Ishikawa (cell line): Measurements from ENCODE around the gene NMU.

Experiments
- CEBPB ChIP-seq: IDR thresholded peaks from 2 replicates; pipeline ENCODE4 v1.6.1; 2012
- CREB1 ChIP-seq: IDR thresholded peaks from 2 replicates; pipeline ENCODE4 v1.6.1; 2012; ENCODE audit warnings: low read depth
- EGR1 ChIP-seq: IDR thresholded peaks from 2 replicates; pipeline ENCODE4 v1.6.1; 2012
- EP300 ChIP-seq: IDR thresholded peaks from 2 replicates; pipeline ENCODE4 v1.6.1; 2012; ENCODE audit warnings: borderline replicate concordance
- NFIC ChIP-seq: IDR thresholded peaks from 2 replicates; pipeline ENCODE4 v1.6.1; 2012
- RAD21 ChIP-seq: IDR thresholded peaks from 2 replicates; pipeline ENCODE4 v1.6.1; 2012; ENCODE audit warnings: low read depth
- TAF1 ChIP-seq: IDR thresholded peaks from 2 replicates; pipeline ENCODE4 v1.6.1; 2012; ENCODE audit warnings: low read depth, mild to moderate bottlenecking
- TF ChIP-seq, protein P1 (sequence below): IDR thresholded peaks from 2 replicates; pipeline ENCODE4 v1.6.1; 2012; ENCODE audit warnings: low read depth, mild to moderate bottlenecking

DNA sequence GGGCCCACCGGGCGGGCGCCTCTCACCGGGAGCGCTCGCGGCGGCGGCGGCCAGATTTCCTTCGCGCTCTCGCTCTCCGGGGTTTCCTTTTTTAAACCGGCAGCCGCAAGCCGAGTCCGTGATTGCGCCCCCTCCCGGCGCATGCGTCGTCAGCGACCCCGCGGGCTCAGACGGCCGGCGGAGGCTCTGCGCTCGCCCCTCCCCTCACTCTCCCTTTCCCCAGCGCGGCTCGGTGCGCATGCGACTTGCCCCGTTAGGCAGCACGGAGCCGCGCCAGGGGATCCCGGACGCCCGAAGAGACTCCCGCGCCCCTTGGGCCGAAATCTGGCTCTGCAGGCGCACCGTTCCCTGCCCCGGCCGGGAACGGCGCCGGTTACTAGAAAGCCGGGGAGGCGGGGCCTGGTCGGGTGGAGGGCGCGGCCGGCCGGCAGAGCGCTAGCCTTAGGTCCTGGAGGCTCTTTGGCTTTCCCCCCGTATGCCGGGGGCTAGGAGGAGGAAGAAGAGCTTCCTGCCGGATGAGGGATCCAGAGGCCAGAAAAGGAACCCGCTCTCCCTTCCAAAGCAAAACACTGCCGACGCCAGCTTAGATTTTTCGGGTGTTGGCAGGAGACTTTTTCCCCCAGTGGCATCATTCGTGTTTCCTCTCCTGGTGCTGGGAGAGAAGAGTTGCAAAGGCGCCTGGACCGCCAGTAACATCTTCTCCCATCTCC lies 89.2 kb downstream of the NMU start, which contains the start of gene CLOCK:
- TF ChIP-seq CEBPB (no peak), EP300 (no peak), TAF1 (no peak; the same call in 1 of the 2 replicates), NFIC (no peak; the same call in 1 of the 2 replicates), CREB1 (no peak), RAD21 (peak; percentile 6; the same call in 1 of the 2 replicates), EGR1 (no peak)
- TF ChIP-seq, protein P1, sequence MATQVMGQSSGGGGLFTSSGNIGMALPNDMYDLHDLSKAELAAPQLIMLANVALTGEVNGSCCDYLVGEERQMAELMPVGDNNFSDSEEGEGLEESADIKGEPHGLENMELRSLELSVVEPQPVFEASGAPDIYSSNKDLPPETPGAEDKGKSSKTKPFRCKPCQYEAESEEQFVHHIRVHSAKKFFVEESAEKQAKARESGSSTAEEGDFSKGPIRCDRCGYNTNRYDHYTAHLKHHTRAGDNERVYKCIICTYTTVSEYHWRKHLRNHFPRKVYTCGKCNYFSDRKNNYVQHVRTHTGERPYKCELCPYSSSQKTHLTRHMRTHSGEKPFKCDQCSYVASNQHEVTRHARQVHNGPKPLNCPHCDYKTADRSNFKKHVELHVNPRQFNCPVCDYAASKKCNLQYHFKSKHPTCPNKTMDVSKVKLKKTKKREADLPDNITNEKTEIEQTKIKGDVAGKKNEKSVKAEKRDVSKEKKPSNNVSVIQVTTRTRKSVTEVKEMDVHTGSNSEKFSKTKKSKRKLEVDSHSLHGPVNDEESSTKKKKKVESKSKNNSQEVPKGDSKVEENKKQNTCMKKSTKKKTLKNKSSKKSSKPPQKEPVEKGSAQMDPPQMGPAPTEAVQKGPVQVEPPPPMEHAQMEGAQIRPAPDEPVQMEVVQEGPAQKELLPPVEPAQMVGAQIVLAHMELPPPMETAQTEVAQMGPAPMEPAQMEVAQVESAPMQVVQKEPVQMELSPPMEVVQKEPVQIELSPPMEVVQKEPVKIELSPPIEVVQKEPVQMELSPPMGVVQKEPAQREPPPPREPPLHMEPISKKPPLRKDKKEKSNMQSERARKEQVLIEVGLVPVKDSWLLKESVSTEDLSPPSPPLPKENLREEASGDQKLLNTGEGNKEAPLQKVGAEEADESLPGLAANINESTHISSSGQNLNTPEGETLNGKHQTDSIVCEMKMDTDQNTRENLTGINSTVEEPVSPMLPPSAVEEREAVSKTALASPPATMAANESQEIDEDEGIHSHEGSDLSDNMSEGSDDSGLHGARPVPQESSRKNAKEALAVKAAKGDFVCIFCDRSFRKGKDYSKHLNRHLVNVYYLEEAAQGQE, result no peak
